HepG2 (cell line): ENCODE data around the gene SLC38A4. TPM values are rescaled to one million over a fixed set of nuclear protein-coding genes. Genes with fewer than 3 reads are reported as not detected.

Experiments used
- ARNT ChIP-seq: fragments of 450-650 bp; IDR thresholded peaks from 2 replicates; pipeline ENCODE4 v1.6.1; 2017
- CREM ChIP-seq, 2 experiments: sonication (generic) in 1 of 2; formaldehyde crosslinking in 1 of 2; IDR thresholded peaks; 2 replicates each; pipeline versions ENCODE4 v1.4.0 to v1.6.1; 2016 to 2020; ENCODE audit warnings: antibody characterized with exemption in 1 of 2, mild to moderate bottlenecking in 1 of 2, missing genetic modification reagents in 1 of 2
- ELF3 ChIP-seq: IDR thresholded peaks from 2 replicates; pipeline ENCODE4 v1.6.1; 2016; ENCODE audit warnings: missing genetic modification reagents, missing compliant biosample characterization
- FOXP1 ChIP-seq, 2 experiments: fragments of 450-650 bp in 1 of 2; IDR thresholded peaks; 2 replicates each; pipeline ENCODE4 v1.6.1; 2017 to 2018; ENCODE audit warnings: antibody characterized with exemption in 1 of 2
- HDAC2 ChIP-seq: sonication (generic); formaldehyde crosslinking; IDR thresholded peaks from 2 replicates; pipeline ENCODE4 v1.4.0; 2020; ENCODE audit warnings: missing genetic modification reagents
- HHEX ChIP-seq: IDR thresholded peaks from 2 replicates; pipeline ENCODE4 v1.6.1; 2016; ENCODE audit warnings: control low read depth
- NCOA2 ChIP-seq: sonication (generic); formaldehyde crosslinking; IDR thresholded peaks from 2 replicates; pipeline ENCODE4 v1.8.0; 2022; ENCODE audit warnings: inconsistent platforms
- POGZ ChIP-seq: sonication (generic); formaldehyde crosslinking; IDR thresholded peaks from 2 replicates; pipeline ENCODE4 v1.4.0; 2020; ENCODE audit warnings: mild to moderate bottlenecking, missing genetic modification reagents
- POLR2AphosphoS2 ChIP-seq: IDR thresholded peaks from 2 replicates; pipeline ENCODE4 v1.6.1; 2011; ENCODE audit warnings: low read depth, low read length, improper control_type of control experiment
- PTBP1 ChIP-seq: fragments of 200-400 bp; formaldehyde crosslinking; IDR thresholded peaks from 2 replicates; pipeline ENCODE4 v1.6.1; 2018; ENCODE audit warnings: low read length, low read depth; ENCODE audit not compliant: poor library complexity, severe bottlenecking
- RCOR2 ChIP-seq: IDR thresholded peaks from 2 replicates; pipeline ENCODE4 v1.6.1; 2016; ENCODE audit warnings: missing biosample characterization, missing genetic modification reagents
- RXRB ChIP-seq: IDR thresholded peaks from 2 replicates; pipeline ENCODE4 v1.6.1; 2016; ENCODE audit warnings: borderline replicate concordance, missing genetic modification reagents, missing compliant biosample characterization
- SOX5 ChIP-seq: IDR thresholded peaks from 2 replicates; pipeline ENCODE4 v1.6.1; 2016; ENCODE audit warnings: borderline replicate concordance
- ZNF24 ChIP-seq: fragments of 450-650 bp; IDR thresholded peaks from 2 replicates; pipeline ENCODE4 v1.6.1; 2017; ENCODE audit warnings: antibody characterized with exemption, mild to moderate bottlenecking
- ZNF430 ChIP-seq: sonication (generic); formaldehyde crosslinking; IDR thresholded peaks from 2 replicates; pipeline ENCODE4 v1.9.0; 2021; ENCODE audit warnings: mild to moderate bottlenecking, missing genetic modification reagents
- ZNF496 ChIP-seq: sonication (generic); formaldehyde crosslinking; IDR thresholded peaks from 2 replicates; pipeline ENCODE4 v1.8.1; 2023; ENCODE audit warnings: mild to moderate bottlenecking, moderate library complexity, missing genetic modification reagents; ENCODE audit not compliant: insufficient replicate concordance
- ZNF501 ChIP-seq: sonication (generic); formaldehyde crosslinking; IDR thresholded peaks from 2 replicates; pipeline ENCODE4 v1.5.1; 2020; ENCODE audit warnings: mild to moderate bottlenecking, moderate library complexity, missing genetic modification reagents
- ZNF547 ChIP-seq: sonication (generic); formaldehyde crosslinking; IDR thresholded peaks from 2 replicates; pipeline ENCODE4 v1.5.1; 2020; ENCODE audit warnings: mild to moderate bottlenecking, missing genetic modification reagents
- polyA plus RNA-seq, 8 experiments: library from polyadenylated mRNA; depleted of rRNA in 3 of 8; stranded (reverse) in 7 of 8; unstranded in 1 of 8; fragments of >200 nt; fragmentation: Illumina TruSeq in 4 of 8; extraction: Trizol in 4 of 8; gene quantifications; 2 replicates each; pipeline versions ENCODE4 v1.2.1 to v1.2.3, GENCODE V29; 2011 to 2016; ENCODE audit warnings: low read depth in 4 of 8, missing spikeins in 1 of 8, mixed read lengths in 1 of 8; ENCODE audit not compliant: insufficient read depth in 1 of 8
- total RNA-seq, 5 experiments: library from RNA; depleted of rRNA; stranded (reverse); fragments of >200 nt; fragmentation: Illumina TruSeq; extraction: Trizol; gene quantifications; 2 replicates each; pipeline ENCODE4 v1.2.3, GENCODE V29; 2016; ENCODE audit warnings: low read depth in 1 of 5
- TF ChIP-seq, protein P1 (sequence below): sonication (generic); formaldehyde crosslinking; IDR thresholded peaks from 2 replicates; pipeline ENCODE4 v1.5.1; 2020; ENCODE audit warnings: mild to moderate bottlenecking, missing genetic modification reagents, borderline replicate concordance
- TF ChIP-seq, protein P2 (sequence below), 2 experiments: fragments of 450-650 bp in 1 of 2; sonication (generic) in 1 of 2; formaldehyde crosslinking; IDR thresholded peaks; 2 replicates each; pipeline versions ENCODE4 v1.5.0 to v1.8.0; 2020 to 2022; ENCODE audit warnings: mild to moderate bottlenecking in 1 of 2, missing genetic modification reagents in 1 of 2
- TF ChIP-seq, protein P3 (sequence below): IDR thresholded peaks from 2 replicates; pipeline ENCODE4 v1.6.1; 2012; ENCODE audit warnings: low read depth, low read length, improper control_type of control experiment
- TF ChIP-seq, protein P4 (sequence below): IDR thresholded peaks from 2 replicates; pipeline ENCODE4 v1.6.1; 2016; ENCODE audit warnings: mild to moderate bottlenecking

The SLC38A4 gene
- total and polyA plus RNA-seq, 2 of the 13 experiments (the other 11 are each of a cell fraction or from before 2014, with no cell fraction given), result 3.5 to 5.2 TPM

DNA sequence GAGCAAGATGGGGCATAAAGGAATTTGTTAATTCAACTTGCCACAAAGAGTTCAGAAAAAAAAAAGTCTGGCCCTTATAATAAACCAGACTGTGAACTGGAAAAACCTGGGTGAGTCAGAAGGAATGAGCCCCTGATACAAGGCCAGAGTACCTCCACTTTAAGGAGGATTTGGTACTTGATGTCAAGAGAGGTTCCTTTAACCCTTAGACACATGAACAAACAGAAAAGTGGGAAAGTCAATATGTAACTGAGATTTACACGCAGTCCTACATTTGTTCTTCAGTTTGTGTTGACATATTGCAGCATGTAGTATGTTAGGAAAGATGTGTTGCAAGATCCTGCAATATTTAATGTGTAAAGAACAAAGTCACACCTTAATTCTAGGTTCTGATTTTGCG is 14.2 kb upstream of the SLC38A4 start (continued):
- TF ChIP-seq RXRB (CRISPR knock-in tag) (0 out of 2 replicates have a peak, but pooled peaks have one; percentile 15), PTBP1 (no peak), RCOR2 (CRISPR knock-in tag) (peak; percentile 37; the same call in 1 of the 2 replicates), ARNT (no peak), ZNF547 (CRISPR knock-in tag) (no peak), CREM (IDR thresholded peaks at IDR 0.05) (0 out of 2 replicates have a peak, but pooled peaks have one; percentile 34), CREM (CRISPR knock-in tag; IDR thresholded peaks at IDR 0.05) (no peak), ZNF24 (peak; percentile 44; the same call in 1 of the 2 replicates), FOXP1 (IDR thresholded peaks at IDR 0.05) (no peak), FOXP1 (CRISPR knock-in tag; IDR thresholded peaks at IDR 0.05) (peak; percentile 73), HHEX (CRISPR knock-in tag) (peak; percentile 89), ZNF501 (CRISPR knock-in tag) (no peak), SOX5 (0 out of 2 replicates have a peak, but pooled peaks have one; percentile 26), ELF3 (CRISPR knock-in tag) (no peak), POGZ (CRISPR knock-in tag) (0 out of 2 replicates have a peak, but pooled peaks have one; percentile 33), NCOA2 (CRISPR knock-in tag) (peak; percentile 45; the same call in 1 of the 2 replicates), ZNF496 (CRISPR knock-in tag) (no peak), ZNF430 (no peak), HDAC2 (CRISPR knock-in tag) (peak; percentile 70; the same call in 1 of the 2 replicates), POLR2AphosphoS2 (no peak)
- TF ChIP-seq, protein P1, sequence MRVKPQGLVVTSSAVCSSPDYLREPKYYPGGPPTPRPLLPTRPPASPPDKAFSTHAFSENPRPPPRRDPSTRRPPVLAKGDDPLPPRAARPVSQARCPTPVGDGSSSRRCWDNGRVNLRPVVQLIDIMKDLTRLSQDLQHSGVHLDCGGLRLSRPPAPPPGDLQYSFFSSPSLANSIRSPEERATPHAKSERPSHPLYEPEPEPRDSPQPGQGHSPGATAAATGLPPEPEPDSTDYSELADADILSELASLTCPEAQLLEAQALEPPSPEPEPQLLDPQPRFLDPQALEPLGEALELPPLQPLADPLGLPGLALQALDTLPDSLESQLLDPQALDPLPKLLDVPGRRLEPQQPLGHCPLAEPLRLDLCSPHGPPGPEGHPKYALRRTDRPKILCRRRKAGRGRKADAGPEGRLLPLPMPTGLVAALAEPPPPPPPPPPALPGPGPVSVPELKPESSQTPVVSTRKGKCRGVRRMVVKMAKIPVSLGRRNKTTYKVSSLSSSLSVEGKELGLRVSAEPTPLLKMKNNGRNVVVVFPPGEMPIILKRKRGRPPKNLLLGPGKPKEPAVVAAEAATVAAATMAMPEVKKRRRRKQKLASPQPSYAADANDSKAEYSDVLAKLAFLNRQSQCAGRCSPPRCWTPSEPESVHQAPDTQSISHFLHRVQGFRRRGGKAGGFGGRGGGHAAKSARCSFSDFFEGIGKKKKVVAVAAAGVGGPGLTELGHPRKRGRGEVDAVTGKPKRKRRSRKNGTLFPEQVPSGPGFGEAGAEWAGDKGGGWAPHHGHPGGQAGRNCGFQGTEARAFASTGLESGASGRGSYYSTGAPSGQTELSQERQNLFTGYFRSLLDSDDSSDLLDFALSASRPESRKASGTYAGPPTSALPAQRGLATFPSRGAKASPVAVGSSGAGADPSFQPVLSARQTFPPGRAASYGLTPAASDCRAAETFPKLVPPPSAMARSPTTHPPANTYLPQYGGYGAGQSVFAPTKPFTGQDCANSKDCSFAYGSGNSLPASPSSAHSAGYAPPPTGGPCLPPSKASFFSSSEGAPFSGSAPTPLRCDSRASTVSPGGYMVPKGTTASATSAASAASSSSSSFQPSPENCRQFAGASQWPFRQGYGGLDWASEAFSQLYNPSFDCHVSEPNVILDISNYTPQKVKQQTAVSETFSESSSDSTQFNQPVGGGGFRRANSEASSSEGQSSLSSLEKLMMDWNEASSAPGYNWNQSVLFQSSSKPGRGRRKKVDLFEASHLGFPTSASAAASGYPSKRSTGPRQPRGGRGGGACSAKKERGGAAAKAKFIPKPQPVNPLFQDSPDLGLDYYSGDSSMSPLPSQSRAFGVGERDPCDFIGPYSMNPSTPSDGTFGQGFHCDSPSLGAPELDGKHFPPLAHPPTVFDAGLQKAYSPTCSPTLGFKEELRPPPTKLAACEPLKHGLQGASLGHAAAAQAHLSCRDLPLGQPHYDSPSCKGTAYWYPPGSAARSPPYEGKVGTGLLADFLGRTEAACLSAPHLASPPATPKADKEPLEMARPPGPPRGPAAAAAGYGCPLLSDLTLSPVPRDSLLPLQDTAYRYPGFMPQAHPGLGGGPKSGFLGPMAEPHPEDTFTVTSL, result peak; percentile 60; the same call in 1 of the 2 replicates
- TF ChIP-seq, protein P2, sequence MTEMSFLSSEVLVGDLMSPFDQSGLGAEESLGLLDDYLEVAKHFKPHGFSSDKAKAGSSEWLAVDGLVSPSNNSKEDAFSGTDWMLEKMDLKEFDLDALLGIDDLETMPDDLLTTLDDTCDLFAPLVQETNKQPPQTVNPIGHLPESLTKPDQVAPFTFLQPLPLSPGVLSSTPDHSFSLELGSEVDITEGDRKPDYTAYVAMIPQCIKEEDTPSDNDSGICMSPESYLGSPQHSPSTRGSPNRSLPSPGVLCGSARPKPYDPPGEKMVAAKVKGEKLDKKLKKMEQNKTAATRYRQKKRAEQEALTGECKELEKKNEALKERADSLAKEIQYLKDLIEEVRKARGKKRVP (CRISPR knock-in tag; IDR thresholded peaks at IDR 0.05), result peak in 1 of 2 experiments; percentile 92; a peak in 2 of 4 replicates
- TF ChIP-seq, protein P3, sequence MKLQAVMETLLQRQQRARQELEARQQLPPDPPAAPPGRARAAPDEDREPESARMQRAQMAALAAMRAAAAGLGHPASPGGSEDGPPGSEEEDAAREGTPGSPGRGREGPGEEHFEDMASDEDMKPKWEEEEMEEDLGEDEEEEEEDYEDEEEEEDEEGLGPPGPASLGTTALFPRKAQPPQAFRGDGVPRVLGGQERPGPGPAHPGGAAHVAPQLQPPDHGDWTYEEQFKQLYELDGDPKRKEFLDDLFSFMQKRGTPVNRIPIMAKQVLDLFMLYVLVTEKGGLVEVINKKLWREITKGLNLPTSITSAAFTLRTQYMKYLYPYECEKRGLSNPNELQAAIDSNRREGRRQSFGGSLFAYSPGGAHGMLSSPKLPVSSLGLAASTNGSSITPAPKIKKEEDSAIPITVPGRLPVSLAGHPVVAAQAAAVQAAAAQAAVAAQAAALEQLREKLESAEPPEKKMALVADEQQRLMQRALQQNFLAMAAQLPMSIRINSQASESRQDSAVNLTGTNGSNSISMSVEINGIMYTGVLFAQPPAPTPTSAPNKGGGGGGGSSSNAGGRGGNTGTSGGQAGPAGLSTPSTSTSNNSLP, result peak; percentile 24; the same call in 1 of the 2 replicates
- TF ChIP-seq, protein P4, sequence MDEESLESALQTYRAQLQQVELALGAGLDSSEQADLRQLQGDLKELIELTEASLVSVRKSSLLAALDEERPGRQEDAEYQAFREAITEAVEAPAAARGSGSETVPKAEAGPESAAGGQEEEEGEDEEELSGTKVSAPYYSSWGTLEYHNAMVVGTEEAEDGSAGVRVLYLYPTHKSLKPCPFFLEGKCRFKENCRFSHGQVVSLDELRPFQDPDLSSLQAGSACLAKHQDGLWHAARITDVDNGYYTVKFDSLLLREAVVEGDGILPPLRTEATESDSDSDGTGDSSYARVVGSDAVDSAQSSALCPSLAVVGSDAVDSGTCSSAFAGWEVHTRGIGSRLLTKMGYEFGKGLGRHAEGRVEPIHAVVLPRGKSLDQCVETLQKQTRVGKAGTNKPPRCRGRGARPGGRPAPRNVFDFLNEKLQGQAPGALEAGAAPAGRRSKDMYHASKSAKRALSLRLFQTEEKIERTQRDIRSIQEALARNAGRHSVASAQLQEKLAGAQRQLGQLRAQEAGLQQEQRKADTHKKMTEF (CRISPR knock-in tag), result peak; percentile 34; the same call in 1 of the 2 replicates
